ENCODE results near the gene CDH23. TPM values are rescaled to one million over a fixed set of nuclear protein-coding genes. Genes with fewer than 3 reads are reported as not detected.
A peak's percentile ranks its signal among the peaks of the same experiment; 100 is the strongest.

The CDH23 gene
- polyA plus RNA-seq, 1 donor (not counting 4 experiments of a cell fraction or from before 2014, with no cell fraction given): 0.01 TPM

GRCh38 chr10:71530781-71531180, 134.1 kb downstream of the CDH23 start:
- FAIRE-seq (peak; percentile 95), DNase-seq (ENCODE audit: low read depth, low spot score) (no peak)
- Histone ChIP-seq H3K27me3 (ENCODE audit: control insufficient read depth, extremely low read depth, insufficient read depth, low read length) (no peaks in the 10 kb centered on the region), H3K4me1 (ENCODE audit: control insufficient read depth, extremely low read depth, insufficient read depth, low read length) (peaks cover 27% of the 10 kb centered on the region), H3K79me2 (ENCODE audit: control insufficient read depth, insufficient read depth, low read length) (no peaks in the 10 kb centered on the region), H3K9me3 (ENCODE audit: control insufficient read depth, low read depth, low read length) (no peaks in the 10 kb centered on the region), H3K4me2 (ENCODE audit: control insufficient read depth, extremely low read depth, insufficient read depth, low read depth, low read length) (peak overlapping the region; percentile 56), H3K9me1 (ENCODE audit: control insufficient read depth, extremely low read depth, insufficient read depth, low read length) (no peaks in the 10 kb centered on the region), H3K27ac (ENCODE audit: control insufficient read depth, insufficient read depth, low read length) (no peak overlapping the region), H3K9ac (ENCODE audit: control insufficient read depth, extremely low read depth, insufficient read depth, low read length) (no peak overlapping the region), H4K20me1 (ENCODE audit: control insufficient read depth, extremely low read depth, insufficient read depth, low read length) (no peaks in the 10 kb centered on the region), H3K4me3 (ENCODE audit: control insufficient read depth in 2 of 3, extremely low read depth in 1 of 3, insufficient read depth in 2 of 3, low read depth in 1 of 3, low read length in 3 of 3) (no peak overlapping the region), H3K36me3 (ENCODE audit: control insufficient read depth in 2 of 2, extremely low read depth in 1 of 2, insufficient read depth in 2 of 2, low read length in 2 of 2) (no peaks in the 10 kb centered on the region), H2AFZ (ENCODE audit: control insufficient read depth, low read length) (peak overlapping the region; percentile 26)
- dilution Hi-C loops (cut with MboI; ENCODE audit: extremely low pct_ligation_motif_present, low sequenced_read_pairs): no loop called here
- TF ChIP-seq, protein P1, sequence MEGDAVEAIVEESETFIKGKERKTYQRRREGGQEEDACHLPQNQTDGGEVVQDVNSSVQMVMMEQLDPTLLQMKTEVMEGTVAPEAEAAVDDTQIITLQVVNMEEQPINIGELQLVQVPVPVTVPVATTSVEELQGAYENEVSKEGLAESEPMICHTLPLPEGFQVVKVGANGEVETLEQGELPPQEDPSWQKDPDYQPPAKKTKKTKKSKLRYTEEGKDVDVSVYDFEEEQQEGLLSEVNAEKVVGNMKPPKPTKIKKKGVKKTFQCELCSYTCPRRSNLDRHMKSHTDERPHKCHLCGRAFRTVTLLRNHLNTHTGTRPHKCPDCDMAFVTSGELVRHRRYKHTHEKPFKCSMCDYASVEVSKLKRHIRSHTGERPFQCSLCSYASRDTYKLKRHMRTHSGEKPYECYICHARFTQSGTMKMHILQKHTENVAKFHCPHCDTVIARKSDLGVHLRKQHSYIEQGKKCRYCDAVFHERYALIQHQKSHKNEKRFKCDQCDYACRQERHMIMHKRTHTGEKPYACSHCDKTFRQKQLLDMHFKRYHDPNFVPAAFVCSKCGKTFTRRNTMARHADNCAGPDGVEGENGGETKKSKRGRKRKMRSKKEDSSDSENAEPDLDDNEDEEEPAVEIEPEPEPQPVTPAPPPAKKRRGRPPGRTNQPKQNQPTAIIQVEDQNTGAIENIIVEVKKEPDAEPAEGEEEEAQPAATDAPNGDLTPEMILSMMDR (optimal IDR thresholded peaks at IDR 0.05 in 1 of 3, IDR thresholded peaks at IDR 0.05 in 1 of 3, conservative IDR thresholded peaks at IDR 0.05 in 1 of 3; ENCODE audit: extremely low read depth in 1 of 3, insufficient read depth in 2 of 3, low read length in 3 of 3): no peak
- TF ChIP-seq EZH2 (IDR thresholded peaks at IDR 0.05; ENCODE audit: low read length): no peak

GRCh38 chr10:71531485-71532446, 135.0 kb downstream of the CDH23 start:
- no peak for TF ChIP-seq EZH2 (IDR thresholded peaks at IDR 0.05; ENCODE audit: low read length)
- TF ChIP-seq, protein P1 (optimal IDR thresholded peaks at IDR 0.05 in 1 of 3, IDR thresholded peaks at IDR 0.05 in 1 of 3, conservative IDR thresholded peaks at IDR 0.05 in 1 of 3; ENCODE audit: extremely low read depth in 1 of 3, insufficient read depth in 2 of 3, low read length in 3 of 3): no peak
- Histone ChIP-seq H3K79me2 (ENCODE audit: control insufficient read depth, insufficient read depth, low read length) (no peaks in the 10 kb centered on the region), H3K4me3 (ENCODE audit: control insufficient read depth in 2 of 3, extremely low read depth in 1 of 3, insufficient read depth in 2 of 3, low read depth in 1 of 3, low read length in 3 of 3) (no peak overlapping the region), H3K27ac (ENCODE audit: control insufficient read depth, insufficient read depth, low read length) (no peak overlapping the region), H2AFZ (ENCODE audit: control insufficient read depth, low read length) (peak overlapping the region; percentile 34), H3K9ac (ENCODE audit: control insufficient read depth, extremely low read depth, insufficient read depth, low read length) (no peak overlapping the region), H4K20me1 (ENCODE audit: control insufficient read depth, extremely low read depth, insufficient read depth, low read length) (no peaks in the 10 kb centered on the region), H3K4me1 (ENCODE audit: control insufficient read depth, extremely low read depth, insufficient read depth, low read length) (peaks cover 23% of the 10 kb centered on the region), H3K9me1 (ENCODE audit: control insufficient read depth, extremely low read depth, insufficient read depth, low read length) (no peaks in the 10 kb centered on the region), H3K4me2 (ENCODE audit: control insufficient read depth, extremely low read depth, insufficient read depth, low read depth, low read length) (peak overlapping the region; percentile 56), H3K9me3 (ENCODE audit: control insufficient read depth, low read depth, low read length) (no peaks in the 10 kb centered on the region), H3K36me3 (ENCODE audit: control insufficient read depth in 2 of 2, extremely low read depth in 1 of 2, insufficient read depth in 2 of 2, low read length in 2 of 2) (no peaks in the 10 kb centered on the region), H3K27me3 (ENCODE audit: control insufficient read depth, extremely low read depth, insufficient read depth, low read length) (no peaks in the 10 kb centered on the region)
- DNase-seq (ENCODE audit: low read depth, low spot score) (no peak), FAIRE-seq (peak; percentile 26)
- dilution Hi-C loops (cut with MboI; ENCODE audit: extremely low pct_ligation_motif_present, low sequenced_read_pairs): no loop called here
